Measurements from ENCODE around the gene GMPPA.
A peak's percentile ranks its signal among the peaks of the same experiment; 100 is the strongest.

The GMPPA gene

GRCh38 chr2:219545943-219546352 is 47.3 kb downstream of the GMPPA start:
- no peak for TF ChIP-seq CTCF (IDR thresholded peaks at IDR 0.05)
- Histone ChIP-seq H3K27ac (no peak overlapping the region), H3K4me3 (no peak overlapping the region)
- DNase-seq (ENCODE audit: low spot score), result no peak

GRCh38 chr2:219547621-219548020 is 48.9 kb downstream of the GMPPA start:
- no peak for DNase-seq (ENCODE audit: low spot score)
- H3K27ac ChIP-seq, result no peak overlapping the region
- no peak for TF ChIP-seq CTCF (IDR thresholded peaks at IDR 0.05)
- H3K4me3 ChIP-seq, result no peak overlapping the region

GRCh38 chr2:219548990-219549389 is 50.3 kb downstream of the GMPPA start:
- no peak for DNase-seq (ENCODE audit: low spot score)
- no peak overlapping the region for H3K27ac ChIP-seq
- H3K4me3 ChIP-seq, result no peak overlapping the region
- no peak for TF ChIP-seq CTCF (IDR thresholded peaks at IDR 0.05)

- no peak for DNase-seq (ENCODE audit: low spot score)
- no peak for TF ChIP-seq CTCF (IDR thresholded peaks at IDR 0.05)
- H3K27ac ChIP-seq, result no peak overlapping the region
- H3K4me3 ChIP-seq, result no peak overlapping the region
These were observed 50.9 kb downstream of the GMPPA start for GRCh38 chr2:219549619-219550018.

GRCh38 chr2:219551441-219552381 is 53.0 kb downstream of the GMPPA start:
- no peak for TF ChIP-seq CTCF (IDR thresholded peaks at IDR 0.05)
- DNase-seq (ENCODE audit: low spot score), result no peak
- H3K4me3 ChIP-seq, result peak overlapping the region; percentile 82
- H3K27ac ChIP-seq, result peak overlapping the region in 1 of 2 donors; percentile 80

GRCh38 chr2:219552382-219553167 is 53.9 kb downstream of the GMPPA start:
- DNase-seq (ENCODE audit: low spot score), result peak; percentile 92
- Histone ChIP-seq H3K4me3 (peak overlapping the region; percentile 82), H3K27ac (peak overlapping the region in 1 of 2 donors; percentile 80)
- no peak for TF ChIP-seq CTCF (IDR thresholded peaks at IDR 0.05)

All from coronary artery (tissue), 2 donors.